Measurements from ENCODE around the gene KCNH8.
"Not testable (repeated sequence)": the region's sequence is repeated elsewhere in the genome, so short reads cannot be mapped to it uniquely, and the experiment has no call there.

The KCNH8 gene

DNA sequence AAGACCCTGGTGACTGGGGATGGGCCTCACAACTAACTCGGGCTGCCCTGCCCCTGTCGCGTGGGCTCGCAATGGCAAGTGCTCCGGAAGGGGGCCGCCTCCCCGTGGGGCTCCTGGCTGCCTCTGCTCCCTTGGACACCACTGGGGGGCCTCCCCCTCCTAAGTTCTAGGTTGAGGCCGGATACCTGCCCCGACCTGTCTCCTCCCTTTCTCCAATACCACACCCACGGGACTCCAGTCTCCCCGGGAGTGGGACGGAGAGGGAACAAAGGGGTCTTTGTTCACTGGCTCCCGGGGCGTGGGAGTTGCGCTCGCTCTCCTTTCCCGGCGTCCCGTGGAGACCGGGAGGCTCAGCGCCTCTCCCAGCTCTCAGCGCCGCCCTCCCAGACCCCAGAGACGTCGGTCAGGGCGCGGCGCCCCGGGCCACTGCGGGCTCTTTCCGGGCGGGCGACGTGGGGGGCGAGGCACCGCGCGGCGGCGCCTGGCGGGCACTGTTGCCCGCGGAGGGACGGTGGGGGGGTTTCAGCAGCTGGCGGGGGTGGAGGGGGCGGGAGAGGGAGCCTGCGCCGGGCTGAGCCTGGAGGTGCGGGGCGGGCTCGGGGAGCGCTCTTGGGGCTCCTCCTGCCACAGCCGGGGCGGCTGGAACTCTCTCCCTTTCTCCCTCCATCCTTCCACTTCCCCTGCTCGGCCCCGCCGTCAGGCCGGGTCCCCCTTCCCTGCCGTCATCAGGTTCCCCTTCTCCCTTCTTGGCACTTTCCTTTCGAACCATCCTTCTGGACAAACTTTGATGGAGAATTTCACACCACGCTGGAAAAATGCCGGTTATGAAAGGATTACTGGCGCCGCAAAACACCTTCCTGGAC, at the start of gene KCNH8:
Gene KCNH8, plus strand, starts transcription at position 606 of the 863 bp plus-strand sequence. Its CDS starts 210 bp downstream, at position 816.
- DNase-seq (ENCODE audit: low read depth in 2 of 2): no peak

DNA sequence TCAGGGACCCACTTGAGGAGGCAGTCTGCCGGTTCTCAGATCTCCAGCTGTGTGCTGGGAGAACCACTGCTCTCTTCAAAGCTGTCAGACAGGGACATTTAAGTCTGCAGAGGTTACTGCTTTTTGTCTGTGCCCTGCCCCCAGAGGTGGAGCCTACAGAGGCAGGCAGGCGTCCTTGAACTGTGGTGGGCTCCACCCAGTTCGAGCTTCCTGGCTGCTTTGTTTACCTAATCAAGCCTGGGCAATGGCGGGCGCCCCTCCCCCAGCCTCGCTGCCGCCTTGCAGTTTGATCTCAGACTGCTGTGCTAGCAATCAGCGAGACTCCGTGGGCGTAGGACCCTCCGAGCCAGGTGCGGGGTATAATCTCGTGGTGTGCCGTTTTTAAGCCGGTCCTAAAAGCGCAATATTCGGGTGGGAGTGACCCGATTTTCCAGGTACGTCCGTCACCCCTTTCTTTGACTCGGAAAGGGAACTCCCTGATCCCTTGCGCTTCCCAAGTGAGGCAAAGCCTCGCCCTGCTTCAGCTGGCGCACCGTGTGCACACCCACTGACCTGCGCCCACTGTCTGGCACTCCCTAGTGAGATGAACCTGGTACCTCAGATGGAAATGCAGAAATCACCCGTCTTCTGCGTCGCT, 45.5 kb upstream of the KCNH8 start:
- DNase-seq (ENCODE audit: low read depth in 2 of 2): not testable (repeated sequence)

DNA sequence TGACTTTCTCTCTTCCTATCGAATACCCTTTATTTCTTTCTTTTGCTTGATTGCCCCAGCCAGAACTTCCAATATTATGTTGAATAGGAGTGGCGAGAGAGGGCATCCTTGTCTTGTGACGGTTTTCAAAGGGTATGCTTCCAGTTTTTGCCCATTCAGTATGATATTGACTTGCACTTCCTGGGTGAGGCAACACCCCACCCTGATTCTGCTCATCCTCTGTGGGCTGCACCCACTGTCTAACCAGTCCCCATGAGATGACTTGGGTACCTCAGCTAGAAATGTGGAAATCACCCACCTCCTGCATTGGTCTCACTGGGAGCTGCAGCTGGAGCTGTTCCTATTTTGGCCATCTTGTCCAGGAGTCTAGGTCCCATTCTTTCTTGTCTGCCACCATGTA, 44.8 kb upstream of the KCNH8 start:
- no peak for DNase-seq (ENCODE audit: low read depth in 2 of 2)

DNA sequence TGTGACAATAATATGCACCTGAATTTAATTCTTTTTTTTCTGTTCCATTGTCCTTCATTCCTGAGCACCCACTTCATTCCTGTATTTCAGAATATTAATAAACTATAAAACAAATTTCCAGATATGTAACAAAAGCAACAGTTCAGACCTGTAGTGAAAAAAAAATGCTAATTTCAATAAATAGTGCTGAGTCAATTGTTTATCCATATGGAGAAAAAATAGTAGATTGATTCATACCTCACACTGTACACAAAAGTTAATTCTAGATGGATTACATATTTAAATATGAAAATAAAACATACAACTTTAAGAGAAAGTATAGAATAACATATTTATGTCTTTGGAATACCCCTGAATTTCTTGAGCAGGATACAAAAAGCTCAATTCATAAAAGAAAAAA, 43.9 kb upstream of the KCNH8 start:
- DNase-seq (ENCODE audit: low read depth in 2 of 2): no peak

DNA sequence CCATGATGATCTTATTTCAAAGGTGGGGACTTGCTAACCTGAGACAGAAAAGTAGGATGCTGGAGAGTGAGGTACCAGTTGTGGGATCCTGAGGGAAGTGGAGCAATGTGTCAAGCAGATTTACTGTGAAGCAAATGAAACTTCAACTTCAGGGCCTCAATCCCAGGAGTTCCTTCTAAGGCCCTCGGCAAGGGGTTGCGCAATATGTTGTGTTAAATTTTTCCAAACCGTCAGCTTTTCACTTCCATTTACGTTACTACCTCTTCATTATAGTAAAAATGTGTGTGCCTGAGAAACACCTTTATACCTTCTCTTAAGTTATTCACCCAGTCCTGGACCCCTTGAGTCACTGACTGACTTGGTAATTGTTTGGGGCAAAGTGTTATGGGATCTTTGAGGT, 42.5 kb upstream of the KCNH8 start:
- no peak for DNase-seq (ENCODE audit: low read depth in 2 of 2)

DNA sequence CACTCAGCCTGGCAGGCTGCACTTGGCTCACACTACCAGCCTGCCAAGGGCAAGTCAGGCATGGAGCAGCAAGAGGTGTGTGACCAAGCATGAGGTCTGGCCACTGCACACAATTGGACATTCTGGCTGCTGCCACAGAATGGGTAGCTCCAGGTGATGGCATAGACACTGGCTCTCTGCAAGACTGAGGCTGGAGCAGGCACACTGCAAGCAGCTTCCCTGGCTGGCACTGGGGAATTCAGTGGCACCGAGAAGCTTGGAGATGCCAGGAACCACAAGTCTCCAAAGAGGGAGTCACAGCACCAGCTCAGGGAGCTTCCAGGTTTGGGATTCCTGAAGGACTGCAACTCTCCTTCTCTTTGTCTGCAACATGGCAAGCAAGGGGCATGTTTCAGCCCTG, 42.0 kb upstream of the KCNH8 start:
- DNase-seq (ENCODE audit: low read depth in 2 of 2): no peak

DNA sequence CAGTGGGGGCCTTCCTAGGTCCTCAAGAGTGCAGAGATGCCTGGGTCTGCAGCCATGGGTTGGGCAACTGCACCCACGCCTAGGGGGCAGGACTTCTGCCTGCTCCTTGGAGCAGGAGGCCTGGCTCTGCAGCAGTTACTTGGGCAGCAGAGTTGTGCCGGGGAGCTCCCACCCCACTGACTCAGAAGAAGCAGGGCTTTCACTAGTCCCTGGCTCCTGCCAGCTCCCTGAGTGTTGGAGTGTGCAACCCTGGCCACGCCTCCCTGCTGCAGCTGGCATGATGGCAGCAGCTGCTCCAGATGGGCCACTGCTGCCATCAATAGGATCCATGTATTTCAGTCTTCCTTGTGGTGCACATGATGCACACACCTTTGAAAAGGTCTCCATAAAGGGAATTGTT, 40.6 kb upstream of the KCNH8 start:
- DNase-seq (ENCODE audit: low read depth in 2 of 2): no peak

DNA sequence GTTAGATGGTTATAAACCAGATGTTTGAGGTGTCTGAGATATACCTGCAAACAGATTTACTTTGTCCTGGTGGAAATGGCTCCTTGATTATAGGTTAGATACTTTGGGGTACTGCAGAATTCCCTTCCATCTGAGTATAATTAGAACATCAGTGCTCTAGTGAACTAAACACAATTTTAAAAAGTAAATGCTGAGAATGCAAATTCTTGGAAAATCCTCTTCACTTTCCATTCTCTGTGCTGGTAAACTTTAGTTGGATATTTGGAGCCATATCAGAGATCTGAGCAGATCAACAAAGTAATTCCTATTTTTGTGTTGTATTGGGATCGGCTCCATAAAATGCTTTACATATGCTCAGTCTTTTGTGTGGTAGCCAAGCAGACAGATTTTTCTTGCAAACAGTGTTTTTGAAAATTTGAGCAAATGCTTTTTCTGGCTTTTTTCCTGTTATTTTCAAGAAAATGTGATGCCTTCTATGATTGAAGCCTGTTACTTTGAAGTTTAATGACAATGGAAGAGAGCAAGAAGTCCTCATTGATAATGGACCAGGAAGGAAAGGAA, 37.9 kb upstream of the KCNH8 start:
- no peak for DNase-seq (ENCODE audit: low read depth in 2 of 2)

DNA sequence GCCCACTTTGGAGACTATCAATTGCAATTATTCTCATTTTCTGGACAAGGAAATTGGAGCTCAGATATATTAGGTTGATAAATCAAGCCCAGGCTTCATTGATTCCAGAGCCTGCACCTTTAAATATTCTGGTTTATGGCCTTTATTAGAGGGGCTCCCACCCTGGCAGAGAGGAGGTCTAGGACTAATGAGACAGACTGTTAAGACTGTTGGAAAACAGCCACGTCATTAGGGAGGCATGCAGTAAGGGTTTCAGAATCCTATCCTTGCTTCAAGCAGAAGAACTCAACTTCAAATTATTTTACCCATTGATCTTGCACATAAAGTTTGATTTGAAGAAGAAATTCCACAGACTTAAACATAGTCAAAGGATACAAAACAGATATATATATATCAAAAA, 33.8 kb upstream of the KCNH8 start:
- DNase-seq (ENCODE audit: low read depth in 2 of 2): no peak

DNA sequence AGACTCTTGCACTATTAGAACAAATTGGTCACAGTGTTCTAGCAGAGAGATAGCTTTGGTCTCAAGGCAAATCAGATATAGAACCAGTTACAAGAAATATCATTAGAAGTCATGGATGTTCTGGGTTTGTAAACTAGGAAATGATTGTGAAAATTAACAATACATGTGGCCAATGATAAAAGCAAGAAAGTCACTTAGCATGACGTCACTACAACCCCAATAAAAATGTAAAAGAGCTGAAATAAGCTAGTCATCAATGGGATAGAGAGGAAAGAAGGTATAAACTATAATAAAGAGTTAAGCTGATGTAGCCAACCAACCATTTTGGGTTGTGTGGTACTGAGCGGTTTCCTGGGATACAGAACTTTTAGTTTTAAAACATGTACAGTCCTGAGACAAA, 32.1 kb upstream of the KCNH8 start:
- no peak for DNase-seq (ENCODE audit: low read depth in 2 of 2)

DNA sequence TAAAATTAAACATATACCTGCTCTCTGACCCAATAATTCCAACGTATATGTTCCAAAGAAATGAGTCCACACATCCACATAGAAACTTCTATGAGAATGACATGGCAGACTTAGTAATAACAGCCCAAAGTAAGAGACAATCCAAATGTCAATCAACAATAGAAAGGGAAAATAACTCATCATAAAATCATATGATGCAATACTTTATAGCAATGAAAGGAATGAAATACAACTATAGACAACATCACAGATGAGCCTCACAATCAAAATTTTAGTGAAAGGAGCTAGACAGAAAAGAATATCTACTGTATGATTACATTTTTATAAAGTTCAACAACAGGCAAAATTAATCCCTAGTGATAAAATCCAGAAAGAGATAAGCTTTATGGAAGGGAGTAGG, 23.6 kb upstream of the KCNH8 start:
- DNase-seq (ENCODE audit: low read depth in 2 of 2): no peak

DNA sequence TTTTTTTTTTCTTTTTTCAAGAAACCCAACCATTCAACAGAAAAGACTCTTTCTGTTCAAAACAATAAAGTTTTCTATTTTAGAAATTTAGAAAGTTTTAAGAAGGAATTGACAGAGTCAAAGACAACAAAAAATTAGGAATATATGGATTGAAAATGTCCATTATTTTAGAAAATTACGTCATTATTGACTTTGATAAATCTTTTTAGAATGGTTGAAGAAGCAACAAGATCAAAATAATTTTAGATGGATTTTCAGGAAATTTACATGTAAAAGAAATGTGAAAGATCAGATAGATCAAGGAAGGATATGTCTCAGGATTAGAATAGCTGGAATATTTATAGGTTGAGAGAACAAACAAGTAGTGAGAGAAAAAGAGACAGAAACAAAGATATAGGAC, 8.4 kb upstream of the KCNH8 start:
- no peak for DNase-seq (ENCODE audit: low read depth in 2 of 2)

DNA sequence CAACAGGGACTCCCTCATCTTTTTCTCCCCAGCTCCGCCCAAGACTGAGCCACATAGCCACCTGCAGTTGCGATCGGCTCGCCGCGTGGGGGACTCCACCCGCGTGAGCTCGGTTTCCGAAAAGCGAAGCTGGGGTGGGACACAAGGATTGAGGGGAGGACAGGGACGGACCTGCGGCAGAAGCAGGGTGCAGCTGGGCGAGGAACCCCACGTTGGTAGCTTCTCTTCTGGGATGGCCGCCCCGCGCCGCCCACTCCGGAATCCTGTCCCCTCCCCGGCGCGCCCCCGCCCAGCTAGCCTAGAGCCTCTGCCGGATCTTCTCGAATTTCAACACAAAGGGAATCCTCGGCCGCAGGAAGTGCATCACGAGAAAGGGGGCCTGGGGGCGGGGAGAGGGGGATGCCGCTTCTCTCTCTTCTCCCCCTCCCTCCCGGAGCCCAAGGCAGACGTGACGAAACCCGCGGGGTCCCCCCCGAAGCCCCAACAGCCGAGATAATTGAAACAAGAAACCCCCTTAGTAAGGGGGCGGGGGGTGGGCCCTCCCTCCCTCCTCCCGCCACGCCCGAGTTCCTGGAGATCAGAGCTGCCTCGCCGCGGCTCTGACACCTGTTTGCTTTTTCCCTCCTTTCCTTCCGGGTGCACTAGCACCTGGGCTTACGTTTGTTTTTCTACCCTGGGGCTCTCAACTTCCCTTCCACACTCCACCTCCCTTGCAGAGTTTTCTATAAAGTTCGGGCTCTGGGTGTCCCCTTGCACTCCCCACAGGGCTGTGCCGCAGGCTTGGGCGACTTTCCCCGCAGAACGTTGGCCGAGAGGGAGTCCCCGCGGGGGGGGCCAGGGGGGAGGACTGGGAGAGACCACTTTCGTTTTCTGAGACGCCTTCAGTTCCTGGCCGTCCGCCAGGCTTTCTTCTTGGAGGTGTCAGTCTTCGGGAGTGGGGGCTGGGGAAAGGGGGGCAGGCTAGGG, 1.3 kb upstream of the KCNH8 start:
- peak in 1 of 2 donors; percentile 25 for DNase-seq (ENCODE audit: low read depth in 2 of 2)

DNA sequence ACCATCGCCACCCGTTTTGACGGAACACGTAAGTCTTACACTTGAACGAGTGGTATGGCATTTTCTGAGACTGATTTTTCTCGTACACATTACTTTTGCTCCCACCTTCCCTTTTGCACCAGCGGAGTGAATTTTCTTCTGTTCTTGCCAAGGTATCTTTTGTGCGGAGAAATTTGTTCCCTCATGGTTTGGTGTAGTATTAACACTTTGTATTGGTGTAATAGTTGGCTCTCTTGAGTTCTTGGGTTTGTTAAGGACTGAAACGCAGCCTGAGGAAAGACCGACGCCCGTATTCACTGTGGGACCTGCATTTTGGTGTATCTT, 420 bp downstream of the KCNH8 start:
- DNase-seq (ENCODE audit: low read depth in 2 of 2): no peak

DNA sequence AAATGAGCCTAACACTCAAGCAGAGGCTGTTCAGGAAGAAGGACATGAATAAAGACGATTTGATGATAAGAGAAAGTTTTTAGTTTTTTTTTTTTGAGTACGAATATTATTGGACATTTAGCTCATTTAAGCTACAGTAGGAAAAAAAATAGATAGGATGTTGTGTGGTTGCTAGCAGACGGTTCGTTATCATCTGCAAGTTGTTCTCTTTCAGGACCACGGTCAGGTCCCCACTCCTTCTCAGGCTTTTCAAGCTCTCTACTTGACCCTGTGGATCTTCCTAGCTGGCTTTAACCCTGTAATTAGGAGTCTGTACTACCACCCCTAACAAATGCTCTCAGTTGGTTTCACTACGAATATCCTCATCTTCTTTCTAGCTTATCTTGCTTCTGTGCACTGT, 1.1 kb downstream of the KCNH8 start:
- DNase-seq (ENCODE audit: low read depth in 2 of 2): no peak

DNA sequence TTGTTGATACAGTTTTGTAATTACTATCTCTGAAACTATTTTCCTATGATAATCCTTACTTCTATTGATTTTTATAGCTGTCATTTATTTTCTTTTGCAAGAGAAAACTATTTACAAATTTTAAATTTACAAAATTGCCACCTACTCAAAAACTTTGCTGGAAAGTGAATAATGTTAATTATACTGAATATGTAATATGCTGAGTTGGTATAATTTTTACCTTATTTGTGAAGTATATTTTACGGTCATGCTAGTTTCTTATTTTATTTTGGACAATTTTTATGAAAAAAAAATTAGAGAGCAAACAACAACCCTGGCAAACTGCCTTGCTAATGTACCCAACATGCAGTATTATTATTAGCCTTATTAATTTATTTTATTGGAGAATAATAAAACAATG, 2.9 kb downstream of the KCNH8 start:
- no peak for DNase-seq (ENCODE audit: low read depth in 2 of 2)

DNA sequence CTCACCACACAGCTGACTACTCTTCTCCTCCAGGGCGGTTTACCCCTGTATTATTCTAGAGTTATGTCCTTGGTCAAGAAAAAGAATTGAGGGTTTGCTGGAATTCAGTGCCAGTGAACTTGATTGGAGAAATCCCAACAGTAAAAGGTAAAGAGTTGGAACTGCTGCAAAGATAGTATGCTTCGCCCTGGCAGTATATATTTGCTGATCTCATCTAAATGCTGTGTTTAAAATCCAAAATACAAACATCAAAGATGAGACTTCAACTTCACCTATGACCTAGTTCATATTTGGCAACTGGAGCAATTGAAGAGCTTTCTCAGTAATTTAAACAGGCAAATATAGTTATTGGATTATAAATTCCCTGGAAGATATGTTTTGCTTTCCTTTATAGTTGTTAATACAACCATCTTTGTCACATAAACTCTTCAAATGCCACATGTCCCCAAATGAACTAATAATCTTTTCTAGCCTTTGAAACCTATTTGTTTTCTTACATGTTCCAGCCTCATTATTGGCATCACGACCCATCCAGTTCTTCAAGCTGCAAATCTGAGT, 6.5 kb downstream of the KCNH8 start:
- no peak for DNase-seq (ENCODE audit: low read depth in 2 of 2)

DNA sequence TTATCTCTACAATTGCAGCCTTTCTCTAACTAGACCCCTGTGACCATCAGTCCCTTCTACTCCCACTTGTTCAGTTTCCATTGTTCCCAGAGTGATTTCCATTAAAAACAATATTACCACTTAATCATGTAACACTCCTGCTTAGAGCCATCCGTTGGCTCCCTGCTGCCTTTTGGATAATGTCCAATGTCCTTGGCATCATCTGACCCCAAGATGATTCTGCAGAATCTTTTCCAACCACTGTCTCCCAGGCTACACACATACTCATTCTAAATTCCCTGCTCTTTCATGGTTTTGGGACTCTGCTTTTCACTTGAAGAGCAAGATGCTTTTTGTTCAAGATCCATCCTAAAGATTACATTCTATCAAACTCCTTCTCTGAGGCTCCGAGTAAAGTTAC, 7.1 kb downstream of the KCNH8 start:
- DNase-seq (ENCODE audit: low read depth in 2 of 2): no peak

DNA sequence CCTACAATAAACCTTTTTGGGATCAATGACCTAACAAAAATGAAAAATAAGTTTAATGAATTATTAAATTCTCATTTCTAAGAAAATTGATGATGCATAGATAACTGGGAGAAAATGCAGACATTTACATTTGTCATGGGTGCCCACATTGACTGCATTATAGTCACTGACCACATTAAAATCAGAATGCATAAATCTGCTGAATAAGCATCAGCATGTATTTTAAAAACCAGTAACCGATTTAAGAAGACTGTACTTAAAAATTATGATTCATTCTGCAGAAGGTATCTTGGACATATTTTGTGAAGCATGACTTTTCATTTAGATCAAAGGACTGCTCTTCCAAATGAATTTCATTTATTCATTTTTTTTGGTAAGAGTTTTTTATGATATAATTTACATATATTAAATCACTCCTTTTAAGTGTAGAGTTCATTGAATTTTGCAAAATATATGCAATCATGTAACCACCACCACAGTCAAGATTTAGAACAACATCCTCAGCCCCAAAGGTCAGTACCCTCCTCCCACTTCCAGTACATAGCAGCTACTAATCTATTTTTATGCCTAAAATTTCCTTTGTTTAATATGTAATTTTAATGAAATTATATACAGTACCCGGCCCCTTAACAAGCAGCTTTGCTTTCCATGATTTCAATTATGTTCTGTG, 11.8 kb downstream of the KCNH8 start:
- no peak for DNase-seq (ENCODE audit: low read depth in 2 of 2)

DNA sequence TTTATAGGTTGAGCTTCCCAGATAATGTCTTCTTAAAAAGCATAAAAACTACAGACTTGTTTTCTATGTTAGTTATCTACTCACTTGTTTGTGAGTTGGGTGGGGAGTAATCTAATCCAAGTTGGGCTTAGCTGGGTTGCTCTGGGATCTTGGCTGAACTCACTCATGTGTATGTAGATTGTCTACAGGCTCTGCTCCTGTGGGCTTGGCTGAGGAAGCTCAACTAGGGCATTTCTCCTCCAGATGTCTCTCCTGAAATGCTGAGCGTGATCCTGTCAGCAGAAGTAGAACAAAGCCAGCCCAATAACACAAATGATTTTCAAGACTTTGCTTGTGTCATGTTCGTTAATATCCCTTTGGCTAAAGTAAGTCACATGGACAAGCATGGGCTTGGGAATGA, 17.3 kb downstream of the KCNH8 start:
- no peak for DNase-seq (ENCODE audit: low read depth in 2 of 2)

DNA sequence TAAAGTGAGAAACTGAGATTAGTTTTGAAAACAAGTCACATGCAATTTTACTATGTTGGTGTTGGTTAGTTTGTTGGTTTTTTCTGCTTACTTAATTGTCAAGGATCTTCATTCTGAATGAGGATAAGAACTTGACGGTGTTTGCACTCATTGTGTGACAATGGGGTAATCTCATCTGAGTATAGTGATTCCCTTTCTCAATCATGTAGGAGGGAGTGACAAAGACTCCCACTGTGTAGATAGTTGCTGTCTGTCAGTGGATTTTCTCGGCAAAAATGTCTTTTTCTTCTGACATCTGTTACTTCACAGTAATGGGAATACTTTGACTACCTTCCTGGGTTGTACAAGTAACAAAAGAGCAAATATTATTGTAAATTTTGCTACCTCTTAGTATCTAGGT, 23.5 kb downstream of the KCNH8 start:
- DNase-seq (ENCODE audit: low read depth in 2 of 2): no peak
